ENCODE measurements around the gene HECW1. TPM values are rescaled to one million over a fixed set of nuclear protein-coding genes. Genes with fewer than 3 reads are reported as not detected.
"Not testable (repeated sequence)": the region's sequence is repeated elsewhere in the genome, so short reads cannot be mapped to it uniquely, and the experiment has no call there.

HECW1 gene
- not detected for total RNA-seq
- not detected for polyA plus RNA-seq

GRCh38 chr7:43112459-43112940 lies at the start of gene HECW1:
HECW1 (plus strand) TSS chr7:43112647; CDS start chr7:43243906, 131,259 bp downstream.
- ChIA-PET POLR2A (ENCODE audit: partially characterized antibody) (no interaction called here), CTCF (ENCODE audit: partially characterized antibody) (no interaction called here)
- Mint-ChIP-seq H3K36me3 (no peaks in the 10 kb centered on the region), H3K9me3 (peaks cover 0 to 2% (median 0%) of the 10 kb centered on the region in 8 donors), H3K4me3 (peak within 1 kb of the TSS in 2 of 8 donors; percentile 28 to 32), H3K4me1 (peaks cover 8 to 20% (median 11%) of the 10 kb centered on the region in 4 donors), H3K27ac (no peak within 1 kb of the TSS), H3K27me3 (peaks cover 52 to 64% of the 10 kb centered on the region in 2 donors)
- Histone ChIP-seq H3K4me1 (ENCODE audit: insufficient read depth, low read length) (no peaks in the 10 kb centered on the region), H3K27me3 (ENCODE audit: insufficient read depth, low read length) (peaks cover 11% of the 10 kb centered on the region), H3K27ac (ENCODE audit: low read depth, low read length) (no peak within 1 kb of the TSS), H3K4me3 (ENCODE audit: low read length in 2 of 2) (no peak within 1 kb of the TSS), H3K9me3 (ENCODE audit: control insufficient read depth in 1 of 2, low read length in 2 of 2) (no peaks in the 10 kb centered on the region), H3K36me3 (ENCODE audit: insufficient read depth, low read length) (no peaks in the 10 kb centered on the region)
- intact Hi-C loops (cut with micrococcal nuclease): no loop called here
- no peak for DNase-seq

DNA sequence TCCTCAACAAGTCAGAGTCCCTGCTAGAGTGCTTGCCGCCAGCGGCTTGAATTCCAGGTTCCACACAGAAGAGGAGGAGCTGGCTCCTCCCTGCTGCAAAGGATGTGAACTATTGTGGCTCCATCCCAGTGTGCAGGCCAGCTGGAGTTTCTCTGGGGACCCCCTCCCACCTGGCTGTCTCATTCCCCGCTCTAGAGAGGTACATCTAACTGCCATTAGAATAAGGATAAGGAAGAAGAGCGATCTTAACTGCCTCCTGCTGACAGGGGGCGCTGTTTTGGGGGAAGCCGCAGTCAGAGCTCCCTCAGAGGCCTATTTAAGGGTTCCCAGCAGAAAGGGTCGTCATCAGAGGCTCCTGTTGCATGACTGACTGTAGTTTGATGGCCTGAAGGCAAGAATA lies 40.8 kb upstream of the HECW1 start:
- intact Hi-C loops (cut with micrococcal nuclease): no loop called here

GRCh38 chr7:43072530-43072929 lies 39.9 kb upstream of the HECW1 start:
- H3K27me3 ChIP-seq (ENCODE audit: insufficient read depth, low read length): no peaks in the 10 kb centered on the region
- H3K4me1 Mint-ChIP-seq: no peaks in the 10 kb centered on the region
- no peaks in the 10 kb centered on the region for H3K9me3 ChIP-seq (ENCODE audit: control insufficient read depth in 1 of 2, low read length in 2 of 2)
- H3K27ac ChIP-seq (ENCODE audit: low read depth, low read length): no peak overlapping the region
- no peak for DNase-seq
- intact Hi-C loops (cut with micrococcal nuclease): no loop called here
- peaks cover 4 to 12% of the 10 kb centered on the region in 2 donors for H3K27me3 Mint-ChIP-seq
- H3K9me3 Mint-ChIP-seq: peaks cover 0 to 3% (median 0%) of the 10 kb centered on the region in 8 donors
- ChIA-PET CTCF (ENCODE audit: partially characterized antibody) (no interaction called here), POLR2A (ENCODE audit: partially characterized antibody) (no interaction called here)
- H3K4me3 ChIP-seq (ENCODE audit: low read length in 2 of 2): no peak overlapping the region
- no peaks in the 10 kb centered on the region for H3K36me3 ChIP-seq (ENCODE audit: insufficient read depth, low read length)
- H3K27ac Mint-ChIP-seq: no peak overlapping the region
- no peak overlapping the region for H3K4me3 Mint-ChIP-seq
- no peaks in the 10 kb centered on the region for H3K36me3 Mint-ChIP-seq
- H3K4me1 ChIP-seq (ENCODE audit: insufficient read depth, low read length): no peaks in the 10 kb centered on the region

More for the DNA sequence above, 40.8 kb upstream of the HECW1 start:
- Histone ChIP-seq H3K36me3 (ENCODE audit: insufficient read depth, low read length) (no peaks in the 10 kb centered on the region), H3K4me1 (ENCODE audit: insufficient read depth, low read length) (no peaks in the 10 kb centered on the region), H3K4me3 (ENCODE audit: low read length in 2 of 2) (no peak overlapping the region), H3K27me3 (ENCODE audit: insufficient read depth, low read length) (no peaks in the 10 kb centered on the region), H3K27ac (ENCODE audit: low read depth, low read length) (no peak overlapping the region), H3K9me3 (ENCODE audit: control insufficient read depth in 1 of 2, low read length in 2 of 2) (no peaks in the 10 kb centered on the region)
- H3K36me3 Mint-ChIP-seq: no peaks in the 10 kb centered on the region
- no peaks in the 10 kb centered on the region for H3K4me1 Mint-ChIP-seq
- POLR2A ChIA-PET (ENCODE audit: partially characterized antibody): no interaction called here
- peaks cover 6 to 12% of the 10 kb centered on the region in 2 donors for H3K27me3 Mint-ChIP-seq
- no peak overlapping the region for H3K27ac Mint-ChIP-seq
- CTCF ChIA-PET (ENCODE audit: partially characterized antibody): no interaction called here
- peaks cover 0 to 3% (median 0%) of the 10 kb centered on the region in 8 donors for H3K9me3 Mint-ChIP-seq
- no peak for DNase-seq
- no peak overlapping the region for H3K4me3 Mint-ChIP-seq

- H3K36me3 Mint-ChIP-seq; DNase-seq; H3K4me3 ChIP-seq (ENCODE audit: low read length in 2 of 2); intact Hi-C loops (cut with micrococcal nuclease); H3K4me1 Mint-ChIP-seq; H3K27ac Mint-ChIP-seq; POLR2A ChIA-PET (ENCODE audit: partially characterized antibody); H3K4me1 ChIP-seq (ENCODE audit: insufficient read depth, low read length); H3K27me3 ChIP-seq (ENCODE audit: insufficient read depth, low read length); H3K36me3 ChIP-seq (ENCODE audit: insufficient read depth, low read length); H3K4me3 Mint-ChIP-seq; CTCF ChIA-PET (ENCODE audit: partially characterized antibody); H3K27ac ChIP-seq (ENCODE audit: low read depth, low read length); H3K9me3 Mint-ChIP-seq; H3K9me3 ChIP-seq (ENCODE audit: control insufficient read depth in 1 of 2, low read length in 2 of 2): not testable (repeated sequence)
- H3K27me3 Mint-ChIP-seq: peaks cover 4 to 12% of the 10 kb centered on the region in 2 donors
Observed at GRCh38 chr7:43073811-43074210, 38.6 kb upstream of the HECW1 start.

DNA sequence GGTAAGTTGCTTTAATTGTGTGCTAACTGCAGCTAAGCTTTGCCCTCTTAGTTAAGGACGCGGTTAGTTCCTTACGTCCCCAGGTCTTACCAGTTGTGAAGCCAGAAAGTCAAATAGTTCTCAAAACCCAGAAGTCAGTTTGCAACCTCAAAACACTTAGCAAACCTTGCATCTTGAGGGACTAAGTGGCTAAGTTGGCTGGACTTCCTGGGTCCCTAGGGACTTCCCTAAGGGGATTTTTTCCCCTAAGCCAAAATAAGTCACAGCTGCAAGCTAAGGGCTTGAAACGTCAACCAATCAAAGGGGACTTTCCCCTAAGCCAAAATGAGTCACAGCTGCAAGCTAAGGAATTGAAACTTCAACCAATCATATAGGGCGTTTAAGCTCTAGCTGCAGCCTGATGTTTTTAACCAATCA lies 36.2 kb upstream of the HECW1 start:
- H3K27ac ChIP-seq (ENCODE audit: low read depth, low read length): no peak overlapping the region
- Mint-ChIP-seq H3K27ac (no peak overlapping the region), H3K27me3 (peaks cover 18 to 19% of the 10 kb centered on the region in 2 donors), H3K4me1 (no peaks in the 10 kb centered on the region), H3K36me3 (no peaks in the 10 kb centered on the region), H3K9me3 (peaks cover 0 to 5% (median 0%) of the 10 kb centered on the region in 8 donors), H3K4me3 (no peak overlapping the region)
- no peaks in the 10 kb centered on the region for H3K9me3 ChIP-seq (ENCODE audit: control insufficient read depth in 1 of 2, low read length in 2 of 2)
- POLR2A ChIA-PET (ENCODE audit: partially characterized antibody): no interaction called here
- intact Hi-C loops (cut with micrococcal nuclease): no loop called here
- DNase-seq: no peak
- CTCF ChIA-PET (ENCODE audit: partially characterized antibody): interaction anchor here (1.2 kb wide), 1 partner anchor 135 kb away, joined by 3 read pairs; no protein-coding TSS in a partner anchor
- no peaks in the 10 kb centered on the region for H3K27me3 ChIP-seq (ENCODE audit: insufficient read depth, low read length)
- no peaks in the 10 kb centered on the region for H3K36me3 ChIP-seq (ENCODE audit: insufficient read depth, low read length)
- no peak overlapping the region for H3K4me3 ChIP-seq (ENCODE audit: low read length in 2 of 2)
- no peaks in the 10 kb centered on the region for H3K4me1 ChIP-seq (ENCODE audit: insufficient read depth, low read length)

GRCh38 chr7:43076606-43077005 lies 35.8 kb upstream of the HECW1 start:
- ChIA-PET CTCF (ENCODE audit: partially characterized antibody) (interaction anchor here (1.2 kb wide), 1 partner anchor 135 kb away, joined by 3 read pairs; no protein-coding TSS in a partner anchor), POLR2A (ENCODE audit: partially characterized antibody) (no interaction called here)
- H3K27me3 ChIP-seq (ENCODE audit: insufficient read depth, low read length): no peaks in the 10 kb centered on the region
- Mint-ChIP-seq H3K27me3 (peaks cover 17 to 18% of the 10 kb centered on the region in 2 donors), H3K4me1 (no peaks in the 10 kb centered on the region), H3K4me3 (no peak overlapping the region), H3K27ac (no peak overlapping the region), H3K9me3 (peaks cover 0 to 5% (median 0%) of the 10 kb centered on the region in 8 donors), H3K36me3 (no peaks in the 10 kb centered on the region)
- no peaks in the 10 kb centered on the region for H3K4me1 ChIP-seq (ENCODE audit: insufficient read depth, low read length)
- DNase-seq: no peak
- H3K36me3 ChIP-seq (ENCODE audit: insufficient read depth, low read length): no peaks in the 10 kb centered on the region
- H3K27ac ChIP-seq (ENCODE audit: low read depth, low read length): no peak overlapping the region
- intact Hi-C loops (cut with micrococcal nuclease): no loop called here
- no peaks in the 10 kb centered on the region for H3K9me3 ChIP-seq (ENCODE audit: control insufficient read depth in 1 of 2, low read length in 2 of 2)
- no peak overlapping the region for H3K4me3 ChIP-seq (ENCODE audit: low read length in 2 of 2)

DNA sequence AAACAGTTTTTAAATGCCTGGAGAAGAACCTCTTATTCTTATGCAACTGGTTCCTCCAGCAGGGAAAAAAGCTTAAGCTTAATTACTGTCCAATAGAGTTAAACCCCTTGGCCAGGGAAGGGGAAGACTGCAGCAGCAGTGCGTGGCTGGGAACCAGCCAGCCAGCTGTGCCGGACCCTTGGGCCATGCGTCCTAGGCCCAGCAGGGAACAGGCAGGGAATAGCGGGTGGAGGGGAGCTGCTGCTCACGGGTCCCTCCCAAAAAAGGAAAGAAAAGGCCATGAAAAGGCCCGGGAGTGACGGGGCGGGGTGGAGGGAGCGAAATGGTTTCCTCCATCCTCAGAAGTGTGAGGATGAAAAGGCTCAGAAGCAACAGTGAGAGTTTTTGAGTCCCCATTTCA lies 35.2 kb upstream of the HECW1 start:
- H3K9me3 Mint-ChIP-seq: peaks cover 0 to 5% (median 0%) of the 10 kb centered on the region in 8 donors
- H3K27ac ChIP-seq (ENCODE audit: low read depth, low read length): no peak overlapping the region
- H3K36me3 Mint-ChIP-seq: no peaks in the 10 kb centered on the region
- H3K27me3 ChIP-seq (ENCODE audit: insufficient read depth, low read length): no peaks in the 10 kb centered on the region
- CTCF ChIA-PET (ENCODE audit: partially characterized antibody): interaction anchor here (1.2 kb wide), 1 partner anchor 136 kb away, joined by 3 read pairs; no protein-coding TSS in a partner anchor
- H3K4me3 ChIP-seq (ENCODE audit: low read length in 2 of 2): no peak overlapping the region
- no peak for DNase-seq
- no peaks in the 10 kb centered on the region for H3K36me3 ChIP-seq (ENCODE audit: insufficient read depth, low read length)
- H3K4me1 Mint-ChIP-seq: no peaks in the 10 kb centered on the region
- H3K27me3 Mint-ChIP-seq: peaks cover 16 to 18% of the 10 kb centered on the region in 2 donors
- no peak overlapping the region for H3K4me3 Mint-ChIP-seq
- no peaks in the 10 kb centered on the region for H3K4me1 ChIP-seq (ENCODE audit: insufficient read depth, low read length)
- intact Hi-C loops (cut with micrococcal nuclease): no loop called here
- H3K9me3 ChIP-seq (ENCODE audit: control insufficient read depth in 1 of 2, low read length in 2 of 2): no peaks in the 10 kb centered on the region
- no peak overlapping the region for H3K27ac Mint-ChIP-seq
- POLR2A ChIA-PET (ENCODE audit: partially characterized antibody): no interaction called here

Measured in CD4-positive, alpha-beta memory T cell (primary cell).